ENCODE data around the gene CPNE8.
A peak's percentile ranks its signal among the peaks of the same experiment; 100 is the strongest.

- TF ChIP-seq EP300 (conservative IDR thresholded peaks at IDR 0.05; ENCODE audit: poor library complexity, severe bottlenecking) (peak; percentile 31), CTCF (IDR thresholded peaks at IDR 0.05; ENCODE audit: poor library complexity, severe bottlenecking) (peak; percentile 95), REST (IDR thresholded peaks at IDR 0.05; ENCODE audit: borderline replicate concordance) (peak; percentile 42), POLR2AphosphoS5 (IDR thresholded peaks at IDR 0.05) (peak; percentile 33), EZH2 (IDR thresholded peaks at IDR 0.05; ENCODE audit: borderline replicate concordance, insufficient read depth, low read length, poor library complexity, severe bottlenecking) (no peak)
These were observed 1.2 kb upstream of the CPNE8 start for GRCh38 chr12:38906482-38907200.

Data from neural cell (in vitro differentiated cells).